ENCODE measurements around the gene NOXRED1.

DNA sequence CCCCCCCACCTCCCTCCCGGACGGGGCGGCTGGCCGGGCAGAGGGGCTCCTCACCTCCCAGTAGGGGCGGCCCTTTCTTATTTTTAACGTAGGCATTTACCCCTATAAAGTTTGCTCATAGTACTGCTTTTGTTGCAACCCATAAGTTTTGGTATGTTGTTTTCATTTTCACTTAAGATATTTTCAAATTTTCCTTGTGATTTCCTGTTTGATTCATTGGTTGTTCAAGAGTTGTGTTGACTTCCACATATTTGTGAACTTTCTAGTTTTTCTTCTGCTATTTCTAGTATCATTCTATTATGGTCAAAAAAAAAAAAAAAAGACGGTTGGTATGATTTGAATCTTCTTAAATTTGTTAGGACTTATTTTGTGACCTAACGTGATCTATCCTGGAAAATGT, 6.5 kb downstream of the NOXRED1 start:
- TF ChIP-seq, protein P1, sequence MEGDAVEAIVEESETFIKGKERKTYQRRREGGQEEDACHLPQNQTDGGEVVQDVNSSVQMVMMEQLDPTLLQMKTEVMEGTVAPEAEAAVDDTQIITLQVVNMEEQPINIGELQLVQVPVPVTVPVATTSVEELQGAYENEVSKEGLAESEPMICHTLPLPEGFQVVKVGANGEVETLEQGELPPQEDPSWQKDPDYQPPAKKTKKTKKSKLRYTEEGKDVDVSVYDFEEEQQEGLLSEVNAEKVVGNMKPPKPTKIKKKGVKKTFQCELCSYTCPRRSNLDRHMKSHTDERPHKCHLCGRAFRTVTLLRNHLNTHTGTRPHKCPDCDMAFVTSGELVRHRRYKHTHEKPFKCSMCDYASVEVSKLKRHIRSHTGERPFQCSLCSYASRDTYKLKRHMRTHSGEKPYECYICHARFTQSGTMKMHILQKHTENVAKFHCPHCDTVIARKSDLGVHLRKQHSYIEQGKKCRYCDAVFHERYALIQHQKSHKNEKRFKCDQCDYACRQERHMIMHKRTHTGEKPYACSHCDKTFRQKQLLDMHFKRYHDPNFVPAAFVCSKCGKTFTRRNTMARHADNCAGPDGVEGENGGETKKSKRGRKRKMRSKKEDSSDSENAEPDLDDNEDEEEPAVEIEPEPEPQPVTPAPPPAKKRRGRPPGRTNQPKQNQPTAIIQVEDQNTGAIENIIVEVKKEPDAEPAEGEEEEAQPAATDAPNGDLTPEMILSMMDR (IDR thresholded peaks at IDR 0.05; ENCODE audit: low read depth, low read length), result no peak
- TF ChIP-seq EZH2phosphoT487 (IDR thresholded peaks at IDR 0.05; ENCODE audit: low read depth), result no peak
